K562 (cell line): Measurements from ENCODE around the gene ERGIC1. TPM values are rescaled to one million over a fixed set of nuclear protein-coding genes. Genes with fewer than 3 reads are reported as not detected.
A peak's percentile ranks its signal among the peaks of the same experiment; 100 is the strongest.

Experiments used
- ATAC-seq: fragments of 200-7000 bp; cut with Tn5 transposase; 3 replicates; pipeline ENCODE4 v1.9.1; 2020; ENCODE audit warnings: moderate library complexity
- BruUV-seq: library from RNA; stranded (reverse); fragments of 400-500 nt; replicated peaks from 2 replicates; lab custom pipeline; 2021; lab: Mats Ljungman, UMichigan
- CTCF ChIA-PET: fragments of 300-600 bp; formaldehyde crosslinking; extraction: SDS; loops from one replicate; lab custom pipeline; 2021; ENCODE audit warnings: low intra/inter-chr PET ratio; lab: Yijun Ruan, JAX
- POLR2A ChIA-PET: fragments of 300-600, 350-650 bp; sonication (Branson Sonifier 250); formaldehyde crosslinking; extraction: SDS; loops from one replicate; lab custom pipeline; 2021; ENCODE audit warnings: antibody characterized with exemption, inconsistent platforms; lab: Yijun Ruan, JAX
- DNase-seq, 4 experiments: peaks; one replicate each; pipeline versions ENCODE4 v3.0.0 to v3.0.0-alpha.2; 2011 to 2018; ENCODE audit warnings: low spot score in 3 of 4, mixed read lengths in 3 of 4; ENCODE audit errors: extremely low read depth in 1 of 4
- FAIRE-seq: peaks from 2 replicates; lab custom pipeline; 2011; peaks lifted over from hg19 to GRCh38; lab: Jason Lieb, UNC
- H2AFZ ChIP-seq: 2 replicates; pipeline ENCODE4 v1.6.0; 2011; ENCODE audit warnings: low read depth, low read length, control low read depth, inconsistent platforms
- H3K27ac ChIP-seq: fragments of 200-600 bp; 3 replicates; pipeline ENCODE4 v1.8.0; 2011; ENCODE audit warnings: low read depth, mild to moderate bottlenecking, control low read depth, inconsistent platforms, low read length, moderate library complexity, mixed read lengths; ENCODE audit errors: extremely low read depth
- H3K27me3 ChIP-seq, 2 experiments: fragments of 300-600 bp in 1 of 2; 2 replicates in 1 of 2; 3 replicates in 1 of 2; pipeline versions ENCODE4 v1.6.0 to v1.8.0; 2011; ENCODE audit warnings: inconsistent platforms in 2 of 2, low read length in 2 of 2, mild to moderate bottlenecking in 1 of 2, mixed read lengths in 1 of 2, moderate library complexity in 1 of 2; ENCODE audit not compliant: control insufficient read depth in 2 of 2, insufficient read depth in 2 of 2
- H3K36me3 ChIP-seq: fragments of 300-600 bp; 3 replicates; pipeline ENCODE4 v1.8.0; 2011; ENCODE audit warnings: mild to moderate bottlenecking, low read length, inconsistent platforms; ENCODE audit not compliant: control insufficient read depth, insufficient read depth
- H3K4me1 ChIP-seq, 2 experiments: fragments of 200-600 bp in 1 of 2; replicated peaks in 1 of 2; 2 replicates in 1 of 2; 3 replicates in 1 of 2; pipeline versions ENCODE4 v1.5.1 to v1.8.0; 2011; ENCODE audit warnings: inconsistent platforms in 2 of 2, low read length in 2 of 2, mild to moderate bottlenecking in 1 of 2, mixed read lengths in 1 of 2, moderate library complexity in 1 of 2; ENCODE audit not compliant: control insufficient read depth in 2 of 2, insufficient read depth in 2 of 2
- H3K4me2 ChIP-seq: 2 replicates; pipeline ENCODE4 v1.6.1; 2011; ENCODE audit warnings: low read length, control low read depth, inconsistent platforms, mixed read lengths; ENCODE audit not compliant: insufficient read depth
- H3K4me3 ChIP-seq: fragments of 200-600 bp; sonication (generic), shearing (Covaris generic); 2 replicates; pipeline ENCODE4 v1.5.1; 2016; ENCODE audit warnings: control low read depth, inconsistent platforms
- H3K79me2 ChIP-seq: fragments of 200-600 bp; 3 replicates; pipeline ENCODE4 v1.8.0; 2011; ENCODE audit warnings: low read length, inconsistent platforms; ENCODE audit not compliant: control insufficient read depth, insufficient read depth
- H3K9ac ChIP-seq, 2 experiments: 2 replicates each; pipeline versions ENCODE4 v1.6.0 to v1.6.1; 2011; ENCODE audit warnings: low read depth in 2 of 2, low read length in 2 of 2, control low read depth in 1 of 2, inconsistent platforms in 1 of 2, mild to moderate bottlenecking in 1 of 2, mixed read lengths in 1 of 2; ENCODE audit not compliant: insufficient read depth in 1 of 2
- H3K9me1 ChIP-seq: one replicate; pipeline ENCODE4 v1.6.0; 2011; ENCODE audit warnings: inconsistent platforms, mild to moderate bottlenecking, low read length, moderate library complexity; ENCODE audit not compliant: control insufficient read depth, insufficient read depth
- H3K9me3 ChIP-seq: replicated peaks from 2 replicates; pipeline ENCODE4 v1.5.1; 2011; ENCODE audit warnings: low read depth, low read length, inconsistent platforms; ENCODE audit not compliant: control insufficient read depth, insufficient read depth
- H4K20me1 ChIP-seq: replicated peaks from 2 replicates; pipeline ENCODE4 v1.6.1; 2011; ENCODE audit warnings: low read length, inconsistent platforms, mixed read lengths; ENCODE audit not compliant: control insufficient read depth, insufficient read depth
- EZH2 ChIP-seq: IDR thresholded peaks from 2 replicates; pipeline ENCODE4 v1.6.1; 2012; ENCODE audit warnings: low read depth, mild to moderate bottlenecking, inconsistent platforms, low read length, borderline replicate concordance
- MTA1 ChIP-seq: fragments of 450-650 bp; IDR thresholded peaks from 2 replicates; pipeline ENCODE4 v1.6.1; 2017; ENCODE audit warnings: borderline replicate concordance
- POLR2G ChIP-seq: fragments of 200-400 bp; formaldehyde crosslinking; IDR thresholded peaks from 2 replicates; pipeline ENCODE4 v1.6.1; 2017; ENCODE audit warnings: low read depth, mild to moderate bottlenecking, antibody characterized with exemption, low read length, moderate library complexity
- REST ChIP-seq, 2 experiments: fragments of 450-650 bp; formaldehyde crosslinking in 1 of 2; IDR thresholded peaks; 2 replicates each; pipeline versions ENCODE4 v1.4.0 to v1.6.1; 2014 to 2020; ENCODE audit warnings: mild to moderate bottlenecking in 2 of 2, borderline replicate concordance in 1 of 2, low read depth in 1 of 2
- RUNX1 ChIP-seq: sonication (generic); IDR thresholded peaks from 2 replicates; pipeline ENCODE4 v1.6.1; 2016; ENCODE audit warnings: antibody characterized with exemption, low read depth
- STAT6 ChIP-seq: sonication (generic); formaldehyde crosslinking; IDR thresholded peaks from 2 replicates; pipeline ENCODE4 v1.8.1; 2023; ENCODE audit warnings: mild to moderate bottlenecking, missing genetic modification reagents
- TEAD2 ChIP-seq: fragments of 450-650 bp; IDR thresholded peaks from 2 replicates; pipeline ENCODE4 v1.6.1; 2016; ENCODE audit warnings: missing genetic modification characterization, control low read depth, missing compliant biosample characterization
- WGBS: fragments of 100-300 bp; shearing (Covaris generic); methylation state at CpG from one replicate; pipeline ENCODE4 v1.1.6; 2016; ENCODE audit warnings: low coverage, mixed read lengths; ENCODE audit not compliant: insufficient coverage; ENCODE audit errors: missing lambda C conversion rate; 5-methylcytosine and 5-hydroxymethylcytosine counted together
- in situ Hi-C: fragments of 300-500 bp; cut with MboI; formaldehyde crosslinking; loops from 4 replicates; pipeline ENCODE4 v1.15.0; 2018; ENCODE audit warnings: inconsistent platforms, mixed read lengths
- intact Hi-C: fragments of 100-400 bp; cut with micrococcal nuclease; formaldehyde crosslinking; loops from 2 replicates; pipeline ENCODE4 v1.14.2; 2022
- polyA plus RNA-seq, 8 experiments: library from polyadenylated mRNA; depleted of rRNA in 4 of 8; stranded (reverse) in 5 of 8; unstranded in 3 of 8; fragments of >200 nt; fragmentation: Nextera tagmentation in 2 of 8; fragmentation: Illumina TruSeq in 1 of 8; extraction: Ambion mirVana in 2 of 8; extraction: Trizol in 1 of 8; gene quantifications; 2 replicates each; pipeline versions ENCODE4 v1.2.1 to v1.2.3, GENCODE V29; 2011 to 2014; ENCODE audit warnings: inconsistent platforms in 1 of 8, missing spikeins in 1 of 8
- total RNA-seq, 7 experiments: library from RNA; depleted of rRNA in 6 of 7; stranded (reverse); fragments of >200 nt in 6 of 7; fragmentation: Illumina TruSeq in 2 of 7; extraction: Trizol in 2 of 7; gene quantifications; 2 replicates each; pipeline versions ENCODE4 v1.2.1 to v1.2.3, GENCODE V29; 2011 to 2021; ENCODE audit warnings: low replicate concordance in 1 of 7
- TF ChIP-seq, protein P1 (sequence below): sonication (generic); IDR thresholded peaks from 2 replicates; pipeline ENCODE4 v1.6.1; 2016

Gene ERGIC1
- total and polyA plus RNA-seq, 9 of the 15 experiments (the other 6 are each of a cell fraction or from before 2014, with no cell fraction given), result 5.5 to 68.4 (median 36.4) TPM

- Histone ChIP-seq H3K9me3 (no peaks in the 10 kb centered on the region), H3K79me2 (peaks cover 15% of the 10 kb centered on the region; the same call in 2 of the 3 replicates), H3K9ac (peak overlapping the region; percentile 89 to 98), H3K27me3 (0 out of 5 replicates have a peak, but pooled peaks cover 0 to 2% of the 10 kb centered on the region in 2 experiments), H3K36me3 (peaks cover 18% of the 10 kb centered on the region; the same call in 2 of the 3 replicates), H4K20me1 (no peaks in the 10 kb centered on the region; the same call in 1 of the 2 replicates), H3K27ac (peak overlapping the region; percentile 92), H2AFZ (peak overlapping the region; percentile 97), H3K4me1 (peaks cover 7 to 8% of the 10 kb centered on the region in 2 experiments; a peak in 4 of 5 replicates), H3K4me2 (peak overlapping the region; percentile 100), H3K4me3 (peak overlapping the region; percentile 91), H3K9me1 (peaks cover 4% of the 10 kb centered on the region)
- FAIRE-seq, result no peak
- in situ Hi-C loops, result no loop called here
- POLR2A ChIA-PET, result interaction anchor here (0.5 to 2.3 kb wide), 13 partner anchors 7 to 721 kb away, joined by 3 to 7 read pairs (median 4); partner anchors contain the start of gene DUSP1
- peak; percentile 80 to 97 (median 96) for DNase-seq
- WGBS, result 1% methylated on average over 24 of the region's 54 CpGs
- CTCF ChIA-PET, result interaction anchor here (0.8 to 1.2 kb wide), 2 partner anchors 20 to 189 kb away, joined by 3 to 4 read pairs; no protein-coding TSS in a partner anchor
- intact Hi-C loops, result no loop called here
- no TSS peak for BruUV-seq
- peak; percentile 92 for ATAC-seq
- TF ChIP-seq RUNX1 (no peak), EZH2 (no peak; the same call in 1 of the 2 replicates), TEAD2 (no peak), REST (IDR thresholded peaks at IDR 0.05; ENCODE audit: borderline replicate concordance) (no peak), REST (CRISPR knock-in tag; IDR thresholded peaks at IDR 0.05; ENCODE audit: low read depth) (no peak), STAT6 (CRISPR knock-in tag) (no peak), POLR2G (peak; percentile 75), MTA1 (no peak)
- TF ChIP-seq, protein P1, sequence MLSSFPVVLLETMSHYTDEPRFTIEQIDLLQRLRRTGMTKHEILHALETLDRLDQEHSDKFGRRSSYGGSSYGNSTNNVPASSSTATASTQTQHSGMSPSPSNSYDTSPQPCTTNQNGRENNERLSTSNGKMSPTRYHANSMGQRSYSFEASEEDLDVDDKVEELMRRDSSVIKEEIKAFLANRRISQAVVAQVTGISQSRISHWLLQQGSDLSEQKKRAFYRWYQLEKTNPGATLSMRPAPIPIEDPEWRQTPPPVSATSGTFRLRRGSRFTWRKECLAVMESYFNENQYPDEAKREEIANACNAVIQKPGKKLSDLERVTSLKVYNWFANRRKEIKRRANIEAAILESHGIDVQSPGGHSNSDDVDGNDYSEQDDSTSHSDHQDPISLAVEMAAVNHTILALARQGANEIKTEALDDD, result no peak
Measured at GRCh38 chr5:172958331-172959046, 124.4 kb downstream of the ERGIC1 start.
